COR-L47 (cell line): ENCODE results near the gene POLR3H.

ENCODE experiments used
- DNase-seq: peaks from one replicate; lab custom pipeline; 2025; lab: John Stamatoyannopoulos, UW

POLR3H gene

DNA sequence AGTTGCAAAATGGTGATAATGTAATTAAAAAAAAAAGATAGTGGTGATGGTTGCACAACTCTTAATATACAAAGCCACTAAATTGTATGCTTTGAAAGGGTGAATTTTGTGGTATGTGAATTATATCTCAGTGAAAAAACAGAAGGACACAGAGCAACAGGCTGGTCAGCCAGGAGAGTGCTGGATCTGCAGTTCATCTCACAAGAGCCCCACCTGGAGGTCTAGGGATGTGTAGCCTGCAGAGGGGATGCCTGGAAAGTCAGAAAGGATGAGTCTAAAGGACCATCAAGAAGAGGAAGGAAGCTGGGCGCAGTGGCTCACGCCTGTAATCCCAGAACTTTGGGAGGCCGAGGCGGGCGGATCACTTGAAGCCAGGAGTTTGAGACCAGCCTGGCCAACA is 9.0 kb downstream of the POLR3H start:
- DNase-seq = no peak

DNA sequence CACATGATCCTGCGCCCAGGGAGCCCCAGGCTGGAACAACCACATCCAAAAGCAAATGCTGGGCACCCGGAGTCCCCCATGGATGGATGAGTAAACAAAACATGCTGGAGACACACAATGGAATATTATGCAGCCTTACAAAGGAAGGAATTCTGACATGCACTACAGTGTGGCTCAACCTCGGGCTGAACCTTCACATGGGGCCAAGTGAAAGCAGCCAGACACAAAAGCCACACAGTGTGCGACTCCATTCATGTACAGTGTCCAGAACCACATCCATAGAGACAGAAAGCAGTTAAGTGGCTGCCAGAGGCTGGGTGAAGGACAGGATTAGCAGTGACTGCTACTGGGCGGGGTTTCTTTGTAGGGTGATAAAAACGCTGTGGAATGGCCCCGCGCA is 10.1 kb downstream of the POLR3H start:
- no peak for DNase-seq

DNA sequence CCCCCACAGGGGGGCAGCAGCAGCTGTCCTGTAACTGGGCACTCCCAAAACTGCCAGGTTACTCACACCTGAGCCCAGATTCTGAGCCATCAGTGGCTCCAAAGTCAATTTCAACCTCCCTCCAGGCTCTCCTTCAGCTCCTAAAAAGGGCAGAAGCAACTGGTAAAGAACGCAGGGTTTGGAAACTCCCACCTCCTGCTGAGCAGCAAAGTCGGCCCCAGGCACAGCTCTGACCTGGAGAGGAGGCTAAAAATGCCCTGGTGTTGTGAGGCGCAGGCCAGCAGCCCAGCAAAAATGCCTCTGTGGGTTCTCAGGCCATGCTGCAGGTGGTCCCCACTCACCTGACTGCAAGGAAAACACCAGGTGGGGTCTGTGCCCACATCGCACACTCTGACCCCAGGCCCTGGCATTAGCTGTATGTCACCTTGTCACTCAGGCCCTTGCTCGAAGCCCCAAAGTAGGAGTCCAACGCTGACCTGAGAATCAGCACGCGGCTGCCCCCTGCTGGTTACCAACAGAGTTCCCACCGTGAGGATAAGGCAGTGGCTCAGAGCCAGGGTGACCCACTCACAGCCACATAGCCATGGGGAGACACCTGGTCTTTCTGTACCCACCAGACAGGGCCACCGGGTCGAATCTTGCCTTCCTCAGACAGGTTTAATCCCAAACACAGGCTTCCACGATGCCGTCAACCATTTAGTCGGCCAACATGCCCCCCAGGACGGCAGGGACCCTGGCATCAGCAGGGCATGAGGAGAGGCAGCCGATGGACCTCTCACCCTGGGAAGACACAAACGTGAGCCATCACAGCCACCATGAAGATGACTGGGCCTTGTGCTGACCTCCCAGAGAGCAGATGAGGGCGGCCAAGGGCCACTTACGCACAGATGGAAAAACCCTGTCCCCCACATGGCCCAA is 11.1 kb downstream of the POLR3H start:
- DNase-seq = peak; percentile 20

- no peak for DNase-seq
Measured at GRCh38 chr22:41531715-41532477, 12.4 kb downstream of the POLR3H start.

- DNase-seq = no peak
Measured at GRCh38 chr22:41530890-41531714, 13.2 kb downstream of the POLR3H start.

DNA sequence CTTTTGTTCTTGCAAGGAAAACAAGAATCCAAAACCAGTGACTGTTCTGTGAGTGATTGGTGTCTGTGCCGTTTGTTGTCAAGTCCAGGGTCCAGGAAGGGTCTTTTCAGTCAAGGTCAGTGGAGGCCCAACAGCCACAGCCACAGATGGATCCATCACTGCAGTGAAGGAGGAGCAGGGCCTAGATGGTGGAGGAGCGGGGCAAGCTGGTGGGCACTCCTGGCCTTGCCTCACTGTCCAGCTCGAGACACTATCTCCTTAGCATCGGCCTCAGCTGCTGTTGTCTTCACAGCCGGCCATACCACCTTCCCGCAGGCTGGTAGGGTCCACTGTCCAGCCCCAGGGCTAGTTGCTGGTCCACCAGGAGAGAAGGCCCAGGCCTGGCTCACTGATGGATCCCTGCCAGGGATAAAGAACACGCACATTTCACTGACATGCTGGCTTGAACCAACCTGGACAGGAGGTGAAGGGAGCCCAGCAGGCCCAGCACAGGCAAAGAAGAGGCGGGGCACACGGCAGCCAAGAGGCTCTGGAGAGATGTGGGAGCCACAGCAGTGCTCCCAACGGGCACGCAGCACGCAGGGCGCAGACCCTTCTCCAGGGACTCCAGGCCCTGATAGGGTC is 15.2 kb downstream of the POLR3H start:
- no peak for DNase-seq

DNA sequence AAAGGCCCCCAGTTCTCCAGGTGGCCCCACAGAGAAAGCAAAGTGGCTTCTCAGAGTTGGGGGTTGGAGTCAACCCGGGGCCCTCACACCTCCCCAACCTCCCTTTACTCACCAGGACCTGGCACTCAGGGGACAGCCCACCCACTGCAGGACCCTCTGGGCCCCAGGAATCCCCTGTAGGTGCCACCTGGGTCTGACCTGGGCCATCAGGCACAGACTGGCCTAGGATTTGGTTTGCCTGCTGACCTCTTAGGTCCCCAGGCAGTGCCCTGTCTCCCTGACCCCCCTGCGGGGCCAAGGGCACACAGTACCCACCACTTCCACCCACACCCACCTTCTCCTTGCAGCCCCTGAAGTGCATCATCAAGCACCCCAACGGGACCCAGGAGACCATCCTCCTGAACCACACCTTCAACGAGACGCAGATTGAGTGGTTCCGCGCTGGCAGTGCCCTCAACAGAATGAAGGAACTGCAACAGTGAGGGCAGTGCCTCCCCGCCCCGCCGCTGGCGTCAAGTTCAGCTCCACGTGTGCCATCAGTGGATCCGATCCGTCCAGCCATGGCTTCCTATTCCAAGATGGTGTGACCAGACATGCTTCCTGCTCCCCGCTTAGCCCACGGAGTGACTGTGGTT is 16.0 kb downstream of the POLR3H start:
- DNase-seq = no peak

- DNase-seq = peak; percentile 13
Measured at GRCh38 chr22:41526830-41527799, 17.2 kb downstream of the POLR3H start.

DNA sequence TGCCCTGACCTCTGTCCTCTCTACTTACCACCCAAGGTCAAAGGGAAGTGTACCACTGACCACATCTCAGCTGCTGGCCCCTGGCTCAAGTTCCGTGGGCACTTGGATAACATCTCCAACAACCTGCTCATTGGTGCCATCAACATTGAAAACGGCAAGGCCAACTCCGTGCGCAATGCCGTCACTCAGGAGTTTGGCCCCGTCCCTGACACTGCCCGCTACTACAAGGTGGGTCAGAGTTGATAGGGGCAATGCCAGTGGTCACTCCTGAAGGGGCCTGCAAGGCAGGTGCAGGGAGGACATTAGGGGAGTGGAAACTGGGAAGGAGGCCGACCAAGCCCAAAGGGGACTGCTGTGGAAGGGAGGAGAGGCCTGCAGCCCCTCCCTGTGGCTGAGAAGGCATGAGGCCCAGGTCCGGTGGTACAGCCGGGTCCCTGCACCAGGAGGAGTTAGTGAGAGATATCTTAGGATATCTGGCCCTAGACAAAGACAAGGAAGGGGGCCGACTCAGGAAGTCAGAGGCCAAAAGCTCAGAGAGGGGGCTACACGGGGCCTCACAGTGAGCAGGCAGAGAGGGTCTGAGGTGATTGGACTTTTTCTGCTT is 17.9 kb downstream of the POLR3H start:
- DNase-seq = no peak

DNA sequence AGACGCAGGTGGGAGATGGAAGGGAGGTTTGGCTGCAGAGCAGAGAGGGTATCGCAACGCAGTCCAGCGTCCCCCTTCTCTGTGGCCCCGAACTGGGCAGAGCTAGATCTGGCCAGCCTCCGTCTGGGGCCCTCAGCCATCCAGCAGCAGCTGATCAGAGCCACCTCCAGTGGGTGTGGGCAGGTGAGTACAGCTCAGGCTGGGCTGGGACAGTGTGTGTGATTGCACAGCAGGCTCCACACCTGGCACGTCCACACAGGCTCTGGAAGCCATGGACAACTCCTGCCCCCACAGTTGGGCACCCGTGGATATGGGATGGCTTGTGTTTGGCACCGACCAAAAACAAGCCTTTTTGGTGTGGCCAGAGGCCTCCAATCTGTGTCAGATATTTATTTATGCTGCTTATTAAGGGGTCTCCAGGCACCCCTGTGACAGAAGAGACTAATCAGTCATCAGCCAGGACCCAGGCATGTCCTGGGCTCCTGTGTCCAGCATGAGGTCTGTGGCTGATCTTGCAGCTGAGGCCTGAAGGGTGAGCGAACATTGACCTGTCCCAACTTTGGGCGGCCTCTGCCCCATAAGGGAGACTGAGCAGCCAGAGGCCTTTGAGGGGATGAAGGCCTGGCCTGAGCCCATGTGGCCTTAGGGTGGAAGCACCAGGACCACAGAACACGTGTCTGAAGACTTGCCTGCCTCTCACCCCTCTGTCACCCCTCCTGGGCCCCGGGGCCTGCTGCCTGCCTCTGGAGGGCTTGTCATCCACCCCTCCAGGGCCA is 18.6 kb downstream of the POLR3H start:
- DNase-seq = no peak

DNA sequence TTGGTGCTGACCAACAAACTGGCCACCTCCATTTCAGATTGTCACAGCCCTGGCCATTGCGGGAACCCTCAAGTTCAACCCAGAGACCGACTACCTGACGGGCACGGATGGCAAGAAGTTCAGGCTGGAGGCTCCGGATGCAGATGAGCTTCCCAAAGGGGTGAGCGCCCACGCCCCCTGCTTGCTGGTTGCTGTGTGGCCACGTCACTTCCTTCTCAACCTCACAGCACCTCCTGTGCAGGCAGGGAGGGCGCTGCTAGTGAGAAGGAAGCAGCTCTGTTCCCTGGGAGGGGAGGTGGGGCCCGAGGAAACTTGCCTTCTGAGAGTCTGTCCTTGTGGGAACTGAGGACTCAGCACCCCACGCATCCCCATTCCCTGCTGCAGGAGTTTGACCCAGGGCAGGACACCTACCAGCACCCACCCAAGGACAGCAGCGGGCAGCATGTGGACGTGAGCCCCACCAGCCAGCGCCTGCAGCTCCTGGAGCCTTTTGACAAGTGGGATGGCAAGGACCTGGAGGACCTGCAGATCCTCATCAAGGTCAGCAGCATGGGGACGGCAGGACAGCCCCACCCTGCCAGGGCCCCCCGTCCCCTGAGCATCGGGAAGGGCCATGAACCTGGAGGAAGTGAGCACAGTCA is 19.3 kb downstream of the POLR3H start:
- DNase-seq = no peak

- no peak for DNase-seq
Measured at GRCh38 chr22:41524251-41524661, 20.0 kb downstream of the POLR3H start.

DNA sequence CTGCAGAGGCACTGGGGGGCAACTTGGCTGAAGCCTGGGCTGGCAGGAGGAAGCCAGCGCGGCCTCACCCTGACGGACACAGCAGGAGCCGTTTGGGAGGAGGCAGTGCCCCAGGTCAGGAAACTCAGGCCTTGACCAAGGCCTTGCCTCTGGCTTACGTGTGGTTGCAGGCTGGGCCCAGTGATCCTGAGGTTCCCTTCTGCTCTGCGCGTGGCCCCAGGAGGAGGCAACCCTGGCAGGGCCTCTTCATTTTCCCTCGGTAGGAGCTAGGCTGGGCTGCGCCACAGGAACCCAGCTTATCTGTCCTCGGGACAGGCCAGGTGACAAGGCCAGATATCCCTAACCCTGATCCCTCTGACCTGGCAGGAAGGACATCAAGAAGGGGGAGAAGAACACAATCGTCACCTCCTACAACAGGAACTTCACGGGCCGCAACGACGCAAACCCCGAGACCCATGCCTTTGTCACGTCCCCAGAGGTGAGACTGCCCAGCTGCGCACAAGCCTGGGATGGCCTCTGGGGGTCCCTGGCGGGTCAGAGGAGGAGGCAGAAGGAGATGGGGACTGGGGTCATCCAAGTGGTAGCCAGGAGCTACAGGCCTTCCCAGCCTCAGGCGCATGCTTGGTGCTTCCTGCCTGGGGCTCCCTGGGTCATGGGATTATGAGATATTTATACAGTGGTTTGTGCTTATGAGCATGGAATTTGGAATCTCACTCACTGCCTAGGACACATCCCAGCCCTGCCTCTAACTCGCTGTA is 20.6 kb downstream of the POLR3H start:
- no peak for DNase-seq

DNA sequence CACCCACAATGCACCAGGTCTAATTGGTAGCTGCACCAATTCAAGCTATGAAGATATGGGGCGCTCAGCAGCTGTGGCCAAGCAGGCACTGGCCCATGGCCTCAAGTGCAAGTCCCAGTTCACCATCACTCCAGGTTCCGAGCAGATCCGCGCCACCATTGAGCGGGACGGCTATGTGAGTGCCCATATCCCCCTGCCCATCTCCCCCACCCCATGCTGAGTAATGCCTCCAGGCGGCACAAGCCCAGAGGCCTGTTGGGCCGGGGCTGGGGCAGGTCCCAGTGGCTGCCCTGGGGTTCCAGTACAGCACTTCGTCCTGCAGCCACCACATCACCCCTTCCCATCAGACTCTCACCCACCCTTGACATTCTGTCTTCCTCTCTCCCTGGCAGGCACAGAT is 21.5 kb downstream of the POLR3H start:
- DNase-seq = no peak

GRCh38 chr22:41521126-41521525 is 23.1 kb downstream of the POLR3H start:
- DNase-seq = no peak

GRCh38 chr22:41518048-41518347 is 26.3 kb downstream of the POLR3H start:
- no peak for DNase-seq

DNA sequence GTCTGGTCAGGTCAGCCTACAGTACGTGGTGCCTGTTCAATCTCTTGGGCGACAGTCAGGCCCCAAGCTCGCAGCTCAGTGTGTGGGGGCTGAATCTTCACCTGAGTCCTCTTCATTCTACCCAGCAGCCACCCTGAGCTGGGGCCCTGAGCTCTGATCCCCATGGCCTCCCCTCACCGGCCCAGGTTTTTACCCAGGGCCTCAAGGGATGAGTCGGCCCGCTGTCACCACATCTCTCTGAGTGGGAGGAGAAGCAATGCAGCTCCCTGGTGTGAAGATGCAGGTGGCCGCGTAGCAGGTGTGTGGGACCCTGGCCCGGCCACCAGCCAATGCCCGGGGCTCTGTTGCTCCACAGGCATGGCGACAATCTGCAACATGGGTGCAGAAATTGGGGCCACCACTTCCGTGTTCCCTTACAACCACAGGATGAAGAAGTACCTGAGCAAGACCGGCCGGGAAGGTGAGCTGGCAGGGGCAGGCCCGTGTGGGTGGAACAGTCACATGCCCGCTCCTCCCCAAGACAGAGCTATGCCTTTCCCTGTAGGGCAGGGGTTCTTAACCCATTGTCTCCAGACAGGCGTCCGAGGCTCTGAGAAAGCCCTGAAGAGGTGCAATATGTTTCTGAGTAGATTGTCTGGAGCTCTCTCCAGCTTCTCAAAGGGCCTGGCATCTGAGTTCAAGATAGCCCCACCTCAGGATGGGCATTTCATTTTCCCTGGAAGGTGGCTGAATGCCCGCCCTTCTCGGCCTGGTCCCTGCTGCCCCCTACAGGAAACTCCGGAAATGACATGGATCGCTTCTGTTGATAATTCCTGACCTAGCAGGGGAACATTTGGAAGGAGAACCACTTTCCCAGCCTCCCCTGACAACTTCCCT is 26.9 kb downstream of the POLR3H start:
- peak; percentile 25 for DNase-seq
